NB4 (cell line): Measurements from ENCODE around the gene ALDH1L2.

ENCODE experiments used
- MAX ChIP-seq: IDR thresholded peaks from 2 replicates; pipeline ENCODE4 v1.6.1; 2011; ENCODE audit warnings: low read depth, low read length
- POLR2A ChIP-seq: IDR thresholded peaks from 2 replicates; pipeline ENCODE4 v1.6.1; 2011; ENCODE audit warnings: mild to moderate bottlenecking; ENCODE audit not compliant: insufficient read length; ENCODE audit errors: extremely low read depth

- TF ChIP-seq POLR2A (no peak), MAX (no peak)
Observed at GRCh38 chr12:104974626-104975290, 109.5 kb downstream of the ALDH1L2 start.
